MM.1S (cell line): Measurements from ENCODE around the gene UBASH3A.

Experiments
- CTCF ChIP-seq: fragments of 300-600 bp; sonication (generic); IDR thresholded peaks from 2 replicates; pipeline ENCODE4 v1.5.1; 2016; ENCODE audit warnings: antibody characterized with exemption, low read length, mixed read lengths
- EZH2 ChIP-seq: fragments of 300-600 bp; sonication (generic); optimal IDR thresholded peaks from 2 replicates; pipeline ENCODE3; 2017; ENCODE audit warnings: low read depth, mild to moderate bottlenecking, antibody characterized with exemption, low read length, mixed read lengths

GRCh38 chr21:42362198-42362597 is 41.5 kb upstream of the UBASH3A start:
- TF ChIP-seq EZH2 (no peak), CTCF (no peak)
